Karpas-422 (cell line): ENCODE measurements around the gene SLC35F6. TPM values are rescaled to one million over a fixed set of nuclear protein-coding genes. Genes with fewer than 3 reads are reported as not detected.
"Not testable (repeated sequence)": the region's sequence is repeated elsewhere in the genome, so short reads cannot be mapped to it uniquely, and the experiment has no call there.

Source experiments
- DNase-seq: peaks from one replicate; pipeline ENCODE4 v3.0.0-alpha.2; 2015
- H2AFZ ChIP-seq: fragments of 200-600 bp; sonication (generic); 2 replicates; pipeline ENCODE4 v1.6.1; 2014; ENCODE audit warnings: antibody characterized with exemption, low read length, mixed read lengths
- H3K27ac ChIP-seq: fragments of 200-600 bp; sonication (generic); 2 replicates; pipeline ENCODE4 v1.5.1; 2014; ENCODE audit warnings: mild to moderate bottlenecking, low read length, moderate library complexity
- H3K27me3 ChIP-seq: fragments of 200-600 bp; sonication (generic); 2 replicates; pipeline ENCODE4 v1.6.1; 2014; ENCODE audit warnings: low read length, mixed read lengths
- H3K36me3 ChIP-seq: fragments of 200-600 bp; sonication (generic); 2 replicates; pipeline ENCODE4 v1.6.1; 2014; ENCODE audit warnings: low read length, mixed read lengths; ENCODE audit not compliant: insufficient read depth
- H3K4me1 ChIP-seq: fragments of 200-600 bp; sonication (generic); 2 replicates; pipeline ENCODE4 v1.6.1; 2014; ENCODE audit warnings: mild to moderate bottlenecking, low read length, mixed read lengths
- H3K4me2 ChIP-seq: fragments of 200-600 bp; sonication (generic); 2 replicates; pipeline ENCODE4 v1.6.1; 2014; ENCODE audit warnings: low read length, low read depth, mild to moderate bottlenecking; ENCODE audit not compliant: poor library complexity, severe bottlenecking
- H3K4me3 ChIP-seq: fragments of 200-600 bp; sonication (generic); 2 replicates; pipeline ENCODE4 v1.5.1; 2014; ENCODE audit warnings: mild to moderate bottlenecking, antibody characterized with exemption, low read length, mixed read lengths
- H3K79me2 ChIP-seq: fragments of 200-600 bp; sonication (generic); 2 replicates; pipeline ENCODE4 v1.6.1; 2014; ENCODE audit warnings: mild to moderate bottlenecking, low read length, mixed read lengths
- H3K9ac ChIP-seq: fragments of 200-600 bp; sonication (generic); 2 replicates; pipeline ENCODE4 v1.6.0; 2014; ENCODE audit warnings: low read length
- H3K9me2 ChIP-seq: fragments of 200-600 bp; sonication (generic), shearing (Covaris generic); replicated peaks from 2 replicates; pipeline ENCODE4 v1.6.0; 2014; ENCODE audit warnings: mild to moderate bottlenecking, low read length, moderate library complexity; ENCODE audit not compliant: insufficient read depth
- H3K9me3 ChIP-seq: fragments of 300-700, 200-600 bp; sonication (generic); 2 replicates; pipeline ENCODE4 v1.6.1; 2014; ENCODE audit warnings: low read length, mixed read lengths
- H4K20me1 ChIP-seq: fragments of 200-600 bp; sonication (generic); 2 replicates; pipeline ENCODE4 v1.6.1; 2014; ENCODE audit warnings: mild to moderate bottlenecking, antibody characterized with exemption, low read length, low read depth; ENCODE audit not compliant: insufficient read depth
- total RNA-seq: library from RNA; depleted of rRNA; stranded (reverse); fragments of >200 nt; shearing (Covaris generic); gene quantifications from 2 replicates; pipeline ENCODE4 v1.2.3, GENCODE V29; 2014; ENCODE audit warnings: low replicate concordance

SLC35F6 gene
- total RNA-seq, 1 experiment from 2014 or later: 13.8 TPM

- no peaks in the 10 kb centered on the region for H4K20me1 ChIP-seq
- H3K27me3 ChIP-seq: no peaks in the 10 kb centered on the region
- H3K9me2 ChIP-seq: no peaks in the 10 kb centered on the region
- H3K4me2 ChIP-seq: no peak overlapping the region
- no peak for DNase-seq
- no peaks in the 10 kb centered on the region for H3K79me2 ChIP-seq
- no peak overlapping the region for H3K9ac ChIP-seq
- H3K36me3 ChIP-seq: no peaks in the 10 kb centered on the region
- no peak overlapping the region for H2AFZ ChIP-seq
- H3K27ac ChIP-seq: no peak overlapping the region
- no peaks in the 10 kb centered on the region for H3K9me3 ChIP-seq
- H3K4me1 ChIP-seq: no peaks in the 10 kb centered on the region
- no peak overlapping the region for H3K4me3 ChIP-seq
Measured at GRCh38 chr2:26811261-26811660, 47.2 kb downstream of the SLC35F6 start.

- Histone ChIP-seq H3K79me2 (no peaks in the 10 kb centered on the region), H2AFZ (no peak overlapping the region), H3K27me3 (no peaks in the 10 kb centered on the region), H4K20me1 (no peaks in the 10 kb centered on the region), H3K4me3 (no peak overlapping the region), H3K9me2 (no peaks in the 10 kb centered on the region), H3K4me2 (no peak overlapping the region), H3K9me3 (no peaks in the 10 kb centered on the region), H3K4me1 (no peaks in the 10 kb centered on the region), H3K9ac (no peak overlapping the region), H3K27ac (no peak overlapping the region), H3K36me3 (no peaks in the 10 kb centered on the region)
- no peak for DNase-seq
Measured at GRCh38 chr2:26811791-26812694, 48.0 kb downstream of the SLC35F6 start.

DNA sequence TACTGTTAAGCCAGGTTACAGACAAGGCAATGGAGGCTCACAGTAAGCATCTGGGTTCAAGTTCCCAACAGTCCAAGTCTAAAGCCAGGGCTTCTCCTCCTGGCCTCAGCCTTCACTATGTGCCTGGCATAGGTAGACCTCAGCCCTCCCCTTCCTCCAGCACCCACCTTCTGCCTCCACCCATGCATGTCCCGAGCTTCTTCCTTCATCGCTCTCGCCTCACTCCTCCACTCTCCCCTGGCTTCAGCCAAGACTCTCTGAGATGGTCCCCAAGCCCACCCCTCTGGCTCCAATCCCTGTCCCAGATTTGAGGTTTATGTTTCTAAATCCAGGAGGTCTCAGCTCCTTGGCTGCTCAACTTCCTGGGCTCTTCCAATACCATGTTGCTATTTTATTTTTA, 48.6 kb downstream of the SLC35F6 start:
- Histone ChIP-seq H3K4me1 (no peaks in the 10 kb centered on the region), H3K9me3 (no peaks in the 10 kb centered on the region), H3K4me2 (no peak overlapping the region), H3K27ac (no peak overlapping the region), H3K79me2 (no peaks in the 10 kb centered on the region), H4K20me1 (no peaks in the 10 kb centered on the region), H3K9me2 (no peaks in the 10 kb centered on the region), H3K27me3 (no peaks in the 10 kb centered on the region), H3K36me3 (no peaks in the 10 kb centered on the region), H2AFZ (no peak overlapping the region), H3K9ac (no peak overlapping the region), H3K4me3 (no peak overlapping the region)
- no peak for DNase-seq

- H3K9ac ChIP-seq, H3K36me3 ChIP-seq, H3K9me2 ChIP-seq, H3K27me3 ChIP-seq, H3K79me2 ChIP-seq, H3K4me2 ChIP-seq, H3K27ac ChIP-seq, H3K4me3 ChIP-seq, H3K4me1 ChIP-seq, DNase-seq, H4K20me1 ChIP-seq, H3K9me3 ChIP-seq, H2AFZ ChIP-seq: not testable (repeated sequence)
Measured at GRCh38 chr2:26814072-26814765, 50.1 kb downstream of the SLC35F6 start.

GRCh38 chr2:26816893-26817292, 52.8 kb downstream of the SLC35F6 start:
- Histone ChIP-seq H3K9me3 (no peaks in the 10 kb centered on the region), H3K4me1 (no peaks in the 10 kb centered on the region), H3K79me2 (no peaks in the 10 kb centered on the region), H2AFZ (no peak overlapping the region), H3K27me3 (no peaks in the 10 kb centered on the region), H3K4me3 (no peak overlapping the region), H3K9ac (no peak overlapping the region), H3K9me2 (no peaks in the 10 kb centered on the region), H3K36me3 (no peaks in the 10 kb centered on the region), H3K4me2 (no peak overlapping the region), H3K27ac (no peak overlapping the region), H4K20me1 (no peaks in the 10 kb centered on the region)
- no peak for DNase-seq

- DNase-seq: no peak
- no peak overlapping the region for H2AFZ ChIP-seq
- H3K27me3 ChIP-seq: no peaks in the 10 kb centered on the region
- H3K79me2 ChIP-seq: no peaks in the 10 kb centered on the region
- H3K4me3 ChIP-seq: no peak overlapping the region
- no peak overlapping the region for H3K9ac ChIP-seq
- H3K36me3 ChIP-seq: no peaks in the 10 kb centered on the region
- no peaks in the 10 kb centered on the region for H4K20me1 ChIP-seq
- H3K27ac ChIP-seq: no peak overlapping the region
- 0 out of 2 replicates have a peak, but pooled peaks cover 2% of the 10 kb centered on the region for H3K4me1 ChIP-seq
- H3K9me2 ChIP-seq: no peaks in the 10 kb centered on the region
- no peak overlapping the region for H3K4me2 ChIP-seq
- no peaks in the 10 kb centered on the region for H3K9me3 ChIP-seq
Measured at GRCh38 chr2:26818255-26818654, 54.2 kb downstream of the SLC35F6 start.

- Histone ChIP-seq H3K9me2 (no peaks in the 10 kb centered on the region), H3K27me3 (no peaks in the 10 kb centered on the region), H2AFZ (no peak overlapping the region), H3K36me3 (no peaks in the 10 kb centered on the region), H3K4me3 (no peak overlapping the region), H4K20me1 (no peaks in the 10 kb centered on the region), H3K9me3 (no peaks in the 10 kb centered on the region), H3K79me2 (no peaks in the 10 kb centered on the region), H3K9ac (no peak overlapping the region), H3K27ac (no peak overlapping the region), H3K4me1 (0 out of 2 replicates have a peak, but pooled peaks cover 2% of the 10 kb centered on the region), H3K4me2 (no peak overlapping the region)
- no peak for DNase-seq
Measured at GRCh38 chr2:26818972-26819371, 54.9 kb downstream of the SLC35F6 start.

GRCh38 chr2:26820932-26821331, 56.8 kb downstream of the SLC35F6 start:
- no peak overlapping the region for H3K27ac ChIP-seq
- no peaks in the 10 kb centered on the region for H3K27me3 ChIP-seq
- no peaks in the 10 kb centered on the region for H3K36me3 ChIP-seq
- H3K9ac ChIP-seq: no peak overlapping the region
- H3K4me2 ChIP-seq: no peak overlapping the region
- no peak overlapping the region for H2AFZ ChIP-seq
- DNase-seq: no peak
- 0 out of 2 replicates have a peak, but pooled peaks cover 2% of the 10 kb centered on the region for H3K4me1 ChIP-seq
- H4K20me1 ChIP-seq: no peaks in the 10 kb centered on the region
- no peaks in the 10 kb centered on the region for H3K9me2 ChIP-seq
- H3K9me3 ChIP-seq: no peaks in the 10 kb centered on the region
- H3K79me2 ChIP-seq: no peaks in the 10 kb centered on the region
- no peak overlapping the region for H3K4me3 ChIP-seq
